OCI-LY1 (cell line): Measurements from ENCODE around the gene B4GALT6.

ENCODE experiments used
- H2AFZ ChIP-seq: fragments of 200-600 bp; sonication (generic), shearing (Covaris generic); 2 replicates; pipeline ENCODE4 v1.6.0; 2014; ENCODE audit warnings: antibody characterized with exemption, mild to moderate bottlenecking, low read length
- H3F3A ChIP-seq: fragments of 200-600 bp; sonication (generic), shearing (Covaris generic); 2 replicates; pipeline ENCODE4 v1.6.0; 2014; ENCODE audit warnings: mild to moderate bottlenecking, antibody characterized with exemption, low read length, moderate library complexity; ENCODE audit not compliant: insufficient read depth
- H3K27ac ChIP-seq: fragments of 200-600 bp; sonication (generic); 2 replicates; pipeline ENCODE4 v1.5.1; 2014; ENCODE audit warnings: low read length, mixed run types, mild to moderate bottlenecking, low read depth; ENCODE audit not compliant: poor library complexity, severe bottlenecking
- H3K27me3 ChIP-seq: fragments of 200-600 bp; sonication (generic); 2 replicates; pipeline ENCODE4 v1.6.0; 2014; ENCODE audit warnings: antibody characterized with exemption, mild to moderate bottlenecking, low read length, moderate library complexity; ENCODE audit not compliant: insufficient read depth
- H3K36me3 ChIP-seq: fragments of 200-600 bp; sonication (generic); 2 replicates; pipeline ENCODE4 v1.6.1; 2014; ENCODE audit warnings: mild to moderate bottlenecking, antibody characterized with exemption, low read length, moderate library complexity, mixed read lengths; ENCODE audit not compliant: insufficient read depth
- H3K4me1 ChIP-seq: fragments of 200-600 bp; sonication (generic); 2 replicates; pipeline ENCODE4 v1.5.1; 2014; ENCODE audit warnings: mild to moderate bottlenecking, low read length, moderate library complexity; ENCODE audit not compliant: insufficient read depth, severe bottlenecking
- H3K4me2 ChIP-seq: fragments of 200-600 bp; sonication (generic), shearing (Covaris generic); 2 replicates; pipeline ENCODE4 v1.6.1; 2014; ENCODE audit warnings: low read length
- H3K4me3 ChIP-seq: fragments of 200-600 bp; sonication (generic); 2 replicates; pipeline ENCODE4 v1.5.1; 2014; ENCODE audit warnings: low read length, low read depth, mild to moderate bottlenecking, mixed read lengths; ENCODE audit not compliant: poor library complexity, severe bottlenecking
- H3K79me2 ChIP-seq: fragments of 200-600 bp; shearing (Covaris generic); 2 replicates; pipeline ENCODE4 v1.6.1; 2016; ENCODE audit warnings: mixed run types, low read length, mixed read lengths; ENCODE audit not compliant: insufficient read depth
- H3K9ac ChIP-seq: fragments of 200-600 bp; sonication (generic), shearing (Covaris generic); 2 replicates; pipeline ENCODE4 v1.6.1; 2014; ENCODE audit warnings: mild to moderate bottlenecking, low read length, mixed read lengths
- H3K9me2 ChIP-seq: fragments of 200-600 bp; sonication (generic), shearing (Covaris generic); 2 replicates; pipeline ENCODE4 v1.6.1; 2014; ENCODE audit warnings: low read depth, mild to moderate bottlenecking, low read length, mixed read lengths
- H3K9me3 ChIP-seq: fragments of 200-600 bp; shearing (Covaris generic); 2 replicates; pipeline ENCODE4 v1.6.1; 2014; ENCODE audit warnings: low read length, mixed read lengths
- H4K20me1 ChIP-seq: fragments of 200-600 bp; sonication (generic), shearing (Covaris generic); 2 replicates; pipeline ENCODE4 v1.6.0; 2016; ENCODE audit warnings: mild to moderate bottlenecking, low read length; ENCODE audit not compliant: insufficient read depth
- CTCF ChIP-seq: fragments of 200-600 bp; sonication (generic), shearing (Covaris generic); IDR thresholded peaks from 2 replicates; pipeline ENCODE4 v1.5.1; 2017; ENCODE audit warnings: mild to moderate bottlenecking, antibody characterized with exemption, low read length, moderate library complexity, mixed read lengths
- EZH2 ChIP-seq: fragments of 200-600 bp; sonication (generic), shearing (Covaris generic); IDR thresholded peaks from 2 replicates; pipeline ENCODE4 v1.8.0; 2017; ENCODE audit warnings: borderline replicate concordance, mixed run types, mild to moderate bottlenecking, antibody characterized with exemption, low read length, moderate library complexity, mixed read lengths

Gene B4GALT6

GRCh38 chr18:31652877-31653276 lies 31.5 kb downstream of the B4GALT6 start:
- no peak overlapping the region for H2AFZ ChIP-seq
- TF ChIP-seq EZH2: no peak
- TF ChIP-seq CTCF: no peak
- H3K4me3 ChIP-seq: no peak overlapping the region
- no peaks in the 10 kb centered on the region for H3F3A ChIP-seq
- H3K36me3 ChIP-seq: no peaks in the 10 kb centered on the region
- H3K9ac ChIP-seq: no peak overlapping the region
- no peaks in the 10 kb centered on the region for H3K4me1 ChIP-seq
- H3K79me2 ChIP-seq: no peaks in the 10 kb centered on the region
- H3K9me3 ChIP-seq: no peaks in the 10 kb centered on the region
- H3K4me2 ChIP-seq: no peak overlapping the region
- no peaks in the 10 kb centered on the region for H3K27me3 ChIP-seq
- no peaks in the 10 kb centered on the region for H4K20me1 ChIP-seq
- no peaks in the 10 kb centered on the region for H3K9me2 ChIP-seq
- H3K27ac ChIP-seq: no peak overlapping the region

GRCh38 chr18:31652357-31652756 lies 32.0 kb downstream of the B4GALT6 start:
- Histone ChIP-seq H3K36me3 (no peaks in the 10 kb centered on the region), H2AFZ (no peak overlapping the region), H3K9me3 (no peaks in the 10 kb centered on the region), H3F3A (no peaks in the 10 kb centered on the region), H3K79me2 (no peaks in the 10 kb centered on the region), H4K20me1 (no peaks in the 10 kb centered on the region), H3K4me1 (no peaks in the 10 kb centered on the region), H3K4me3 (no peak overlapping the region), H3K4me2 (no peak overlapping the region), H3K9ac (no peak overlapping the region), H3K9me2 (no peaks in the 10 kb centered on the region), H3K27ac (no peak overlapping the region), H3K27me3 (no peaks in the 10 kb centered on the region)
- no peak for TF ChIP-seq EZH2
- TF ChIP-seq CTCF: no peak

- no peak for TF ChIP-seq EZH2
- no peak for TF ChIP-seq CTCF
- Histone ChIP-seq H4K20me1 (no peaks in the 10 kb centered on the region), H3K4me3 (no peak overlapping the region), H2AFZ (no peak overlapping the region), H3K4me2 (no peak overlapping the region), H3K27me3 (no peaks in the 10 kb centered on the region), H3F3A (no peaks in the 10 kb centered on the region), H3K36me3 (no peaks in the 10 kb centered on the region), H3K9ac (no peak overlapping the region), H3K27ac (no peak overlapping the region), H3K79me2 (no peaks in the 10 kb centered on the region), H3K9me2 (no peaks in the 10 kb centered on the region), H3K9me3 (no peaks in the 10 kb centered on the region), H3K4me1 (no peaks in the 10 kb centered on the region)
Measured at GRCh38 chr18:31651369-31651768, 33.0 kb downstream of the B4GALT6 start.
